GM20000 (cell line): Measurements from ENCODE around the gene PKDREJ.

Experiments
- DNase-seq: peaks from one replicate; pipeline ENCODE4 v3.0.0; 2012; ENCODE audit warnings: low spot score
- CTCF ChIP-seq: IDR thresholded peaks from 2 replicates; pipeline ENCODE4 v1.5.1; 2012; ENCODE audit warnings: mild to moderate bottlenecking, control low read depth; ENCODE audit errors: extremely low read depth, missing control alignments

Gene PKDREJ

GRCh38 chr22:46278656-46279645 lies 15.8 kb upstream of the PKDREJ start:
- TF ChIP-seq CTCF: no peak
- no peak for DNase-seq

GRCh38 chr22:46276563-46276962 lies 13.4 kb upstream of the PKDREJ start:
- no peak for TF ChIP-seq CTCF
- DNase-seq: no peak

GRCh38 chr22:46275455-46276122 lies 12.4 kb upstream of the PKDREJ start:
- DNase-seq: no peak

GRCh38 chr22:46274381-46274780 lies 11.2 kb upstream of the PKDREJ start:
- TF ChIP-seq CTCF: no peak

More at GRCh38 chr22:46275455-46276122, 12.4 kb upstream of the PKDREJ start:
- TF ChIP-seq CTCF: no peak

GRCh38 chr22:46273432-46274148 lies 10.4 kb upstream of the PKDREJ start:
- no peak for TF ChIP-seq CTCF
- DNase-seq: no peak

More at GRCh38 chr22:46274381-46274780, 11.2 kb upstream of the PKDREJ start:
- no peak for DNase-seq

GRCh38 chr22:46272762-46273431 lies 9.8 kb upstream of the PKDREJ start:
- no peak for TF ChIP-seq CTCF
- no peak for DNase-seq
